ENCODE data around the gene AP1M2. TPM values are rescaled to one million over a fixed set of nuclear protein-coding genes. Genes with fewer than 3 reads are reported as not detected.

The AP1M2 gene
- total and polyA plus RNA-seq, 5 experiments from 2014 or later, result 0.25 TPM; not detected in 4

DNA sequence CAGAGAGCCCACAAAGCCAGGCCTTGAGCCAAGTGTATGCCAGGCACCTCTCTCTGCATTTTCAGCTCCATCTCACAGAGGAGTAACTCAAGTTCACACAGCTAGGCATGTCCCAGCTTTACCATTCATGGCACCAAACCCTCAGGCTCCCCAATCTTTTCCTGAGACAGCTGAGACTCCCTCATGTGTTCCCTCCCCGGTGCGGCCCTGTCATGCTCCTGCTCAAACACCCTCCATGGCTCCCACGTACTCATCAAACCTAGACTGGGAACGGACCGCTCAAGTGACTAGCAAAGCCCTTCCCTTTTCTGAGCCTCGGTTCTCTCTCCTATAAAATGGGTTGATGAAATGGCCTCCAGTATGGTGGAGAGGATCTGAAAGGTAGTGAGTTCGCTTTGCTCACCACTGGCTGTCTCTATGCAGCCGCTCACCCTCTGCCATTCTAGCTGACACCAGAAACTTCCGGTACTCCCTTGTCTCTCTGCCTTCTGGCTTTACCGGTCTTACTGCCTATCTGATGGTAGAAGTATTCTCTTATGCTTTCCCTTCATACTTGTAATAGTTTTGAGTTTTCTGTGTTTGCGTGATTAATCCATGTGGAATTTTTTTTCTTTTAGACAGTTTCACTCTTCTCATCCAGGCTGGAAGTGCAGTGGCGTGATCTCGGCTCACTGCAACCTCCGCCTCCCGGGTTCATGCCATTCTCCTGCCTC, 30.5 kb upstream of the AP1M2 start:
- no peaks in the 10 kb centered on the region for H3K9me3 Mint-ChIP-seq
- DNase-seq (no peak), ATAC-seq (no peak)
- POLR2A ChIA-PET, result interaction anchor here (0.6 to 12.5 kb wide), 6 partner anchors 9 to 36 kb away, joined by 3 to 106 read pairs (median 4); no protein-coding TSS in a partner anchor
- peaks cover 23 to 68% (median 62%) of the 10 kb centered on the region in 4 donors for H3K4me1 Mint-ChIP-seq
- peak overlapping the region; percentile 8 to 89 (median 86) for H3K27ac Mint-ChIP-seq
- H3K27me3 Mint-ChIP-seq, result no peaks in the 10 kb centered on the region
- H3K36me3 Mint-ChIP-seq, result peaks cover 0 to 55% (median 3%) of the 10 kb centered on the region in 3 donors
- H3K4me3 Mint-ChIP-seq, result peak overlapping the region in 7 of 10 donors; percentile 9 to 55 (median 36)

DNA sequence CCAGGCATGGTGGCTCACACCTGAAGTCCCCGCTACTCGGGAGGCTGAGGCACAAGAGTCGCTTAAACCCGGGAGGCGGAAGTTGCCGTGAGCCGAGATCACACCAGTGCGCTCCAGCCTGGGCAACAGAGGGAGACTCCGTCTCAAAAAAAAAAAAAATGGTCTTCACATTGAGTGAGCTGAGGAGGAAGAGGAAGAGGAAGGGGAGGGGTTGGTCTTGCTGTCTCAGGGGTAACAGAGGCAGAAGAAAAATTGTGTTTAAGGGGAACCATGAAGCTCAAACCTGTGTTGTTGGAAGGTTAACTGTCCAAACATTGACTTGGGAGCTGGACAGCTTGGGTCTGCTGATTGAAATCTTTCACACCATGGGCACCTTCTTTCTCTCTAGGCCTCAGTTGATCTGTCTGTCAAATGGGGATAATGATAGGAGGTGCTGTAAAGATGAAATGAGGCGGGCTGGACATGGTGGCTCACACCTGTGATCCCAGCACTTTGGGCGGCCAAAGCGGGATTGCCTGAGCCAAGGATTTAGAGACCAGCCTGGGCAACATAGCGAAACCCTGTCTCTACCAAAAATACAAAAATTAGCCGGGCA, 28.4 kb upstream of the AP1M2 start:
- DNase-seq (no peak), ATAC-seq (peak; percentile 27 to 49)
- H3K4me3 Mint-ChIP-seq, result peak overlapping the region; percentile 41 to 84 (median 65)
- peaks cover 0 to 41% (median 3%) of the 10 kb centered on the region in 3 donors for H3K36me3 Mint-ChIP-seq
- POLR2A ChIA-PET, result interaction anchor here (0.6 to 12.5 kb wide), 2 partner anchors 12 to 36 kb away, joined by 8 to 106 read pairs; no protein-coding TSS in a partner anchor
- no peaks in the 10 kb centered on the region for H3K9me3 Mint-ChIP-seq
- no peaks in the 10 kb centered on the region for H3K27me3 Mint-ChIP-seq
- peaks cover 12 to 62% (median 50%) of the 10 kb centered on the region in 4 donors for H3K4me1 Mint-ChIP-seq
- H3K27ac Mint-ChIP-seq, result peak overlapping the region; percentile 34 to 92 (median 86)

GRCh38 chr19:10612499-10613119, 25.5 kb upstream of the AP1M2 start:
- DNase-seq (no peak), ATAC-seq (no peak)
- H3K4me1 Mint-ChIP-seq, result peaks cover 9 to 66% (median 48%) of the 10 kb centered on the region in 4 donors
- no peaks in the 10 kb centered on the region for H3K27me3 Mint-ChIP-seq
- no peaks in the 10 kb centered on the region for H3K9me3 Mint-ChIP-seq
- peak overlapping the region in 9 of 10 donors; percentile 15 to 81 (median 62) for H3K27ac Mint-ChIP-seq
- peak overlapping the region in 4 of 10 donors; percentile 11 to 62 (median 39) for H3K4me3 Mint-ChIP-seq
- H3K36me3 Mint-ChIP-seq, result peaks cover 0 to 24% (median 2%) of the 10 kb centered on the region in 3 donors
- POLR2A ChIA-PET, result interaction anchor here (0.5 to 12.5 kb wide), 6 partner anchors 8 to 32 kb away, joined by 3 to 106 read pairs (median 4); no protein-coding TSS in a partner anchor

GRCh38 chr19:10611907-10612306, 24.8 kb upstream of the AP1M2 start:
- Mint-ChIP-seq H3K4me1 (peaks cover 5 to 64% (median 43%) of the 10 kb centered on the region in 4 donors), H3K4me3 (peak overlapping the region in 3 of 10 donors; percentile 29 to 39 (median 32)), H3K27me3 (no peaks in the 10 kb centered on the region), H3K9me3 (no peaks in the 10 kb centered on the region), H3K36me3 (peaks cover 0 to 25% (median 2%) of the 10 kb centered on the region in 3 donors), H3K27ac (peak overlapping the region in 5 of 10 donors; percentile 14 to 66 (median 59))
- POLR2A ChIA-PET, result interaction anchor here (1.4 to 12.5 kb wide), 5 partner anchors 8 to 32 kb away, joined by 3 to 106 read pairs (median 4); no protein-coding TSS in a partner anchor
- ATAC-seq (no peak), DNase-seq (no peak)

DNA sequence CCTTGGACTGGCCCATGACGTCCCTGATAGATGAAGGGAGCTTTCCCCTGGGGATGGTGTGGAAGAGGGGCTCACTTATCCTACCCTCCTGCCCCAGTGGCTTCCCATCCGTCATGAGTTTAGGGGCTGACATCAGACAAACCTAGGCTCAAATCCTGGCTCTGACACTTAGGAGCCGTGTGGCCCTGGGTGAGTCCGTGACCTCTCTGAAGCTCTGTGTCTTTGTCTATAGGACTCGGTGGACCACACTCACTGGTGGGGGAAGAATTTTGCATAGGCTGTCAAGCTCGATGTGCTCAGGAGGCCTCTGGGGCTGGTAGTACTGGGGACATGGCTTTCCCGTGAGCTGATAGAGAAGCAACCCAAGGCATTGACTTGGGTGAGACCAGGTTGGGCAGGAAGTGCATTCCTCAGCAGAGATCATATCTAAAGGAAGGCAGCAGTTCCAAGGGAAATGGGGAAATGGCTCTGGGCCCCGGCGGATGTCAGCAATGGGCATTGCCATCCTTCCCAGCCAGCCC, 17.4 kb upstream of the AP1M2 start:
- peak overlapping the region; percentile 96 to 100 (median 99) for H3K27ac Mint-ChIP-seq
- DNase-seq (peak in 3 of 10 donors; percentile 22 to 65 (median 36)), ATAC-seq (peak; percentile 1 to 3)
- H3K4me3 Mint-ChIP-seq, result peak overlapping the region; percentile 91 to 100 (median 98)
- H3K9me3 Mint-ChIP-seq, result no peaks in the 10 kb centered on the region
- peaks cover 0 to 10% (median 0%) of the 10 kb centered on the region in 3 donors for H3K36me3 Mint-ChIP-seq
- peaks cover 15 to 51% (median 33%) of the 10 kb centered on the region in 4 donors for H3K4me1 Mint-ChIP-seq
- no peaks in the 10 kb centered on the region for H3K27me3 Mint-ChIP-seq
- POLR2A ChIA-PET, result interaction anchor here (0.7 to 5.0 kb wide), 15 partner anchors 12 to 266 kb away, joined by 3 to 106 read pairs (median 11); partner anchors contain the start of genes ATG4D, ILF3, KRI1 and TMED1

DNA sequence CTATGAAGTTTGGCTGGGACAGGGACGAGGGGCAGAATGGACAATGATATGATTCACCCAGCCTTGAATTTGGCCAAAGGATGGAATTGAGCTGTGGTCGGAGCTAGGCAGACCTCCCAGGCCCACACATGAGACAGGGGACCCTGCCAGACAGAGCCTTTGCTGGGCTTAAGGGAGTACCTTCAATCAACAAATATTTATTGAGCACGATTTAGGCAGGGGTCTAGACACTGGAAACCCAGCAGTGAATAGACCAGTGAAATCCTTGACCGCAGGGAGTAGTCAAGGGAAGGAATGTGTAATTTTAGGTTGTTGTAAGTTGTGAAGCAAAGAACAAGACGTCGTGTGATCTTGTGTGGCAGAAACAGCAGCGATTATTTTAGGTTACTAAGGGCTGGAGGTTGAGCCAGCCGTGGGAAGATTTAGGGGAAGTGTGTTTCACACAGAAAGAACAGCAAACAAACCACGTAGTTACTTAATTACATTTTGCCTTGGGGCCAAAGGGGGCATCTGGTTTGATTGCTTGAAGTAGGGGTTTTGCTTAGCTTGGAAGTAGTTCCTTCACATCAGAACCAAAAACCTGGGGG, 16.9 kb upstream of the AP1M2 start:
- POLR2A ChIA-PET, result interaction anchor here (0.7 to 5.0 kb wide), 21 partner anchors 11 to 267 kb away, joined by 3 to 106 read pairs (median 9); partner anchors contain the start of genes ATG4D, ILF3, KRI1 and SLC44A2

DNA sequence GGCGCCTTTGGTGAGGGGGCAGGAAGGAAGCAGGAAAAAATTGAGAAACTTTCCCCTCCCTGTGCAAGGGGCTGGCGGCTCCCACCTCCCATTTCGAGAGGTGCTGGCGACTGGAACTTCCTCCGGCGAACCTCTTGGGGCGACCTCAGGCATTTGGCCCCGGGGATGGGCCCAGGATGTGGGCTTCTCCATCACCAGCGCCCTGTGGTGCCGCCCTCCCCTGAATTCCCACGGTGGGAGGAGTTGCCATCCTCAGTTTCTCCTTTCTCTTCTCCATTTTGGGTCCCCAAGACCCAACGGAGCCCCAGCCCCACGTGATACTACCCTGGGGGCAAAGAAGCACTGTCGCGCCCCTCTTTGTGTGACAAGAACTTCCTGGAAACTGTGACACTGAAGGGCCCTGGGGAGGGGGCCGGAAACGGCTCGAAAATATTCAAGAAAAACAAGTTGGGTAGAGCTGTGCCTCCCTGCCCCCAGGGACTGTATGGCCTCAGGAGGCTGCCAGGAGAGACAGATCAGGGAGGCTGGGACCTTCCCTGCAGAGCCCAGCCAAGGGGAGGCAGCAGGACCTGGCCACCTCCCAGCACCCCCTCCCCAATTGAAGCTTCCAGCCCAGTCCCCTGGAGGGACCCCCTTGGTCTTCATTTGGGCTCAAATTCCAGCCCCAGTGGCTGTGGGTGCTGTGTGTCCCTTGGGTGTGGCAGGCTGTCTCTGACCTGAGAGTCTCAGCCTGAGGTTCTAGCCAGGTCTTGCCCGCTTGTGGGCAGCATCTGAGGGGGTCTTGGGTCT, 16.2 kb upstream of the AP1M2 start:
- Mint-ChIP-seq H3K27me3 (no peaks in the 10 kb centered on the region), H3K9me3 (no peaks in the 10 kb centered on the region), H3K36me3 (peaks cover 0 to 10% (median 0%) of the 10 kb centered on the region in 3 donors), H3K27ac (peak overlapping the region; percentile 96 to 100 (median 99)), H3K4me1 (peaks cover 15 to 42% (median 30%) of the 10 kb centered on the region in 4 donors), H3K4me3 (peak overlapping the region; percentile 91 to 100 (median 98))
- ATAC-seq (peak; percentile 66 to 70), DNase-seq (peak; percentile 74 to 97 (median 87))
- POLR2A ChIA-PET, result interaction anchor here (0.5 to 5.0 kb wide), 20 partner anchors 10 to 380 kb away, joined by 3 to 106 read pairs (median 10); partner anchors contain the start of genes ATG4D, ILF3, KRI1 and SLC44A2

More for the DNA sequence above, 16.9 kb upstream of the AP1M2 start:
- H3K36me3 Mint-ChIP-seq, result peaks cover 0 to 10% (median 0%) of the 10 kb centered on the region in 3 donors
- no peaks in the 10 kb centered on the region for H3K27me3 Mint-ChIP-seq
- peak overlapping the region; percentile 91 to 100 (median 98) for H3K4me3 Mint-ChIP-seq
- ATAC-seq, result peak; percentile 41 to 47
- no peaks in the 10 kb centered on the region for H3K9me3 Mint-ChIP-seq
- peak overlapping the region; percentile 96 to 100 (median 99) for H3K27ac Mint-ChIP-seq
- DNase-seq, result peak in 8 of 10 donors; percentile 54 to 84 (median 71)
- H3K4me1 Mint-ChIP-seq, result peaks cover 15 to 46% (median 32%) of the 10 kb centered on the region in 4 donors

GRCh38 chr19:10602330-10603083, 15.4 kb upstream of the AP1M2 start:
- peak overlapping the region; percentile 91 to 100 (median 98) for H3K4me3 Mint-ChIP-seq
- H3K4me1 Mint-ChIP-seq, result peaks cover 15 to 40% (median 29%) of the 10 kb centered on the region in 4 donors
- ATAC-seq, result peak; percentile 62 to 70
- POLR2A ChIA-PET, result interaction anchor here (0.5 to 5.0 kb wide), 20 partner anchors 10 to 379 kb away, joined by 3 to 106 read pairs (median 8); partner anchors contain the start of genes ATG4D, ILF3, KRI1 and SLC44A2
- peak; percentile 77 to 97 (median 88) for DNase-seq
- no peaks in the 10 kb centered on the region for H3K9me3 Mint-ChIP-seq
- H3K36me3 Mint-ChIP-seq, result peaks cover 0 to 8% (median 0%) of the 10 kb centered on the region in 3 donors
- no peaks in the 10 kb centered on the region for H3K27me3 Mint-ChIP-seq
- H3K27ac Mint-ChIP-seq, result peak overlapping the region; percentile 96 to 100 (median 99)

DNA sequence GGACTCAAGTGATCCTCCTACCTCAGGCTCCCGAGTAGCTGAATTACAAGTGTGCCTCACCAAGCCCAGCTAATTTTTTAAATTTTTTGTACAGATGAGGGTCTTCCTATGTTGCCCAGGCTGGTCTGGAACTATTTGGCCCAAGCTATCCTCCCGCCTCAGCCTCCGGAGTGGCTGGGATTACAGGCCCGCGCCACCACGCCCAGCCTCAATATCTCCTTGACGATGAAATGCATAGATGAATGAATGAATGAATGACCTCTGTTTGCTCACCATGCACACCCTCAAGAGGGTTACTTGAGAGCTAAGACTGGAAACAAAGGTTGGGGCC, 14.9 kb upstream of the AP1M2 start:
- ATAC-seq (no peak), DNase-seq (no peak)
- H3K27ac Mint-ChIP-seq, result peak overlapping the region in 9 of 10 donors; percentile 35 to 96 (median 88)
- no peaks in the 10 kb centered on the region for H3K9me3 Mint-ChIP-seq
- H3K36me3 Mint-ChIP-seq, result peaks cover 0 to 5% (median 0%) of the 10 kb centered on the region in 3 donors
- H3K27me3 Mint-ChIP-seq, result no peaks in the 10 kb centered on the region
- peaks cover 15 to 35% (median 28%) of the 10 kb centered on the region in 4 donors for H3K4me1 Mint-ChIP-seq
- POLR2A ChIA-PET, result interaction anchor here (0.5 to 5.0 kb wide), 14 partner anchors 9 to 160 kb away, joined by 3 to 106 read pairs (median 12); partner anchors contain the start of genes ATG4D, ILF3, KRI1 and SLC44A2
- peak overlapping the region; percentile 51 to 97 (median 81) for H3K4me3 Mint-ChIP-seq

GRCh38 chr19:10600149-10600548, 13.0 kb upstream of the AP1M2 start:
- Mint-ChIP-seq H3K9me3 (no peaks in the 10 kb centered on the region), H3K36me3 (peaks cover 0 to 4% (median 0%) of the 10 kb centered on the region in 3 donors), H3K4me3 (peak overlapping the region in 3 of 10 donors; percentile 15 to 60 (median 54)), H3K27me3 (no peaks in the 10 kb centered on the region), H3K4me1 (peaks cover 25 to 39% (median 38%) of the 10 kb centered on the region in 4 donors), H3K27ac (peak overlapping the region in 6 of 10 donors; percentile 31 to 82 (median 66))
- ATAC-seq, result no peak
- POLR2A ChIA-PET, result no interaction called here
- no peak for DNase-seq

Measured in naive thymus-derived CD8-positive, alpha-beta T cell (primary cell).